ENCODE results near the gene DDIT4.

DNA sequence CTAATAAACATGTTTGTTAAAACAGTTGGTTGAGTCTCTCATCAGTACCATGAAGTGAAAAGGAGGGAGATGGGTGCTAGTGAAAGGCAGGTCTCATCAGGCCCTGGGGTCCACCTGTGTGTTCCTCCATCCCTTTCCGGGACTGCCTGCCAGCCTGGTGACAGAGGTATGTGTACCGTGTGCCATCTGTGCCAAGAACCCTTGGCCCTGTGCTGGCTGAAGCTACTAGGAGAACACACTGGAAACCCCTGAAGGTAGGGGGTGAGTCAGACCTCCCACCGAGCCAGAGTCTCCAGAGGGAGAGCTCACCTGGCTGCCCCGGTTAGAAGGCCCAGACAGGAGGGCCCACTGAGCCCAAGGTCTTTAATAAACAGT, 2.3 kb downstream of the DDIT4 start:
- TF ChIP-seq TAF1 (IDR thresholded peaks at IDR 0.05; ENCODE audit: low read depth) (no peak), POLR2AphosphoS5 (IDR thresholded peaks at IDR 0.05) (no peak), CTCF (IDR thresholded peaks at IDR 0.05; ENCODE audit: poor library complexity, severe bottlenecking) (no peak), EZH2 (IDR thresholded peaks at IDR 0.05; ENCODE audit: borderline replicate concordance, insufficient read depth, low read length, poor library complexity, severe bottlenecking) (no peak), EP300 (conservative IDR thresholded peaks at IDR 0.05; ENCODE audit: poor library complexity, severe bottlenecking) (no peak), MXI1 (conservative IDR thresholded peaks at IDR 0.05; ENCODE audit: poor library complexity, severe bottlenecking) (no peak), RAD21 (conservative IDR thresholded peaks at IDR 0.05) (no peak), REST (IDR thresholded peaks at IDR 0.05; ENCODE audit: borderline replicate concordance) (no peak), SMC3 (conservative IDR thresholded peaks at IDR 0.05; ENCODE audit: poor library complexity) (no peak)

Measured in neural cell (in vitro differentiated cells).